OCI-LY7 (cell line): ENCODE measurements around the gene KCNMA1.

Source experiments
- EZH2phosphoT487 ChIP-seq: fragments of 200-600 bp; sonication (generic); IDR thresholded peaks from 2 replicates; pipeline ENCODE4 v1.6.1; 2018; ENCODE audit warnings: low read depth, borderline replicate concordance, mild to moderate bottlenecking, mixed run types, antibody characterized with exemption, low read length, moderate library complexity, mixed read lengths
- TF ChIP-seq, protein P1 (sequence below): fragments of 200-600 bp; sonication (generic); conservative IDR thresholded peaks from 2 replicates; pipeline ENCODE4 v1.5.1; 2014; ENCODE audit warnings: mild to moderate bottlenecking, antibody characterized with exemption, low read length, moderate library complexity, mixed read lengths

DNA sequence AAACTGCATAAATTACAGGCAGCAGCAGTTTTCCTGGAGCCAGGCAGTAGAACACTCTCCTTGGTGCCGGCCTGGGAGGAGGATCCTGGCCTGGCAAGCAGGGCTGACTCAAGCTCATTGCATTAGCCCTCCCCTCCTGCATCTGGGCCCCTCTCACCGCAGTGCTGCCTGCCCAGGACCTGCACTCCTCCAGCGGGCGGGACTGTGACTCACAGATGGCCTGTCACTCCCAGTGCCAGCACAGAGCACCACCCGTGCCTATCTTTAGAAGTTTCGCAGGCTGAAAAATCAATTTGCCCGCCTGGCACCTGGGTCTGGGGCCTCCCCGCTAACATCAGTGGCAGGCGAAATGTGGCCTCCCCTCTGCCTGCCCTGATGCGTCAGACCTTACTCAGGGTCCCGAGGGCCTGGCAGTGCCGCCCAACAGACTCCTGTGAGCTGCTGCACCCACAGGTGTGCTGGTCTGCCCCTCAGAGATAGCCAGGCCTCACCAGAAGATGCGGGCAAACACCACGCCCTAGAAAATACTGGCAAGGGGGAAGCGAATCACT is 123.8 kb downstream of the KCNMA1 start:
- TF ChIP-seq, protein P1, sequence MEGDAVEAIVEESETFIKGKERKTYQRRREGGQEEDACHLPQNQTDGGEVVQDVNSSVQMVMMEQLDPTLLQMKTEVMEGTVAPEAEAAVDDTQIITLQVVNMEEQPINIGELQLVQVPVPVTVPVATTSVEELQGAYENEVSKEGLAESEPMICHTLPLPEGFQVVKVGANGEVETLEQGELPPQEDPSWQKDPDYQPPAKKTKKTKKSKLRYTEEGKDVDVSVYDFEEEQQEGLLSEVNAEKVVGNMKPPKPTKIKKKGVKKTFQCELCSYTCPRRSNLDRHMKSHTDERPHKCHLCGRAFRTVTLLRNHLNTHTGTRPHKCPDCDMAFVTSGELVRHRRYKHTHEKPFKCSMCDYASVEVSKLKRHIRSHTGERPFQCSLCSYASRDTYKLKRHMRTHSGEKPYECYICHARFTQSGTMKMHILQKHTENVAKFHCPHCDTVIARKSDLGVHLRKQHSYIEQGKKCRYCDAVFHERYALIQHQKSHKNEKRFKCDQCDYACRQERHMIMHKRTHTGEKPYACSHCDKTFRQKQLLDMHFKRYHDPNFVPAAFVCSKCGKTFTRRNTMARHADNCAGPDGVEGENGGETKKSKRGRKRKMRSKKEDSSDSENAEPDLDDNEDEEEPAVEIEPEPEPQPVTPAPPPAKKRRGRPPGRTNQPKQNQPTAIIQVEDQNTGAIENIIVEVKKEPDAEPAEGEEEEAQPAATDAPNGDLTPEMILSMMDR: no peak
- no peak for TF ChIP-seq EZH2phosphoT487
